GM18502 (cell line): Measurements from ENCODE around the gene OR51B5.
"Not testable (repeated sequence)": the region's sequence is repeated elsewhere in the genome, so short reads cannot be mapped to it uniquely, and the experiment has no call there.

ENCODE experiments used
- ATAC-seq: cut with Tn5 transposase; IDR thresholded peaks from one replicate; pipeline ENCODE4 v1.9.1; 2021; ENCODE audit warnings: mild to moderate bottlenecking; ENCODE audit not compliant: unreplicated experiment, poor library complexity

The OR51B5 gene, protein sequence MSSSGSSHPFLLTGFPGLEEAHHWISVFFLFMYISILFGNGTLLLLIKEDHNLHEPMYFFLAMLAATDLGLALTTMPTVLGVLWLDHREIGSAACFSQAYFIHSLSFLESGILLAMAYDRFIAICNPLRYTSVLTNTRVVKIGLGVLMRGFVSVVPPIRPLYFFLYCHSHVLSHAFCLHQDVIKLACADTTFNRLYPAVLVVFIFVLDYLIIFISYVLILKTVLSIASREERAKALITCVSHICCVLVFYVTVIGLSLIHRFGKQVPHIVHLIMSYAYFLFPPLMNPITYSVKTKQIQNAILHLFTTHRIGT

DNA sequence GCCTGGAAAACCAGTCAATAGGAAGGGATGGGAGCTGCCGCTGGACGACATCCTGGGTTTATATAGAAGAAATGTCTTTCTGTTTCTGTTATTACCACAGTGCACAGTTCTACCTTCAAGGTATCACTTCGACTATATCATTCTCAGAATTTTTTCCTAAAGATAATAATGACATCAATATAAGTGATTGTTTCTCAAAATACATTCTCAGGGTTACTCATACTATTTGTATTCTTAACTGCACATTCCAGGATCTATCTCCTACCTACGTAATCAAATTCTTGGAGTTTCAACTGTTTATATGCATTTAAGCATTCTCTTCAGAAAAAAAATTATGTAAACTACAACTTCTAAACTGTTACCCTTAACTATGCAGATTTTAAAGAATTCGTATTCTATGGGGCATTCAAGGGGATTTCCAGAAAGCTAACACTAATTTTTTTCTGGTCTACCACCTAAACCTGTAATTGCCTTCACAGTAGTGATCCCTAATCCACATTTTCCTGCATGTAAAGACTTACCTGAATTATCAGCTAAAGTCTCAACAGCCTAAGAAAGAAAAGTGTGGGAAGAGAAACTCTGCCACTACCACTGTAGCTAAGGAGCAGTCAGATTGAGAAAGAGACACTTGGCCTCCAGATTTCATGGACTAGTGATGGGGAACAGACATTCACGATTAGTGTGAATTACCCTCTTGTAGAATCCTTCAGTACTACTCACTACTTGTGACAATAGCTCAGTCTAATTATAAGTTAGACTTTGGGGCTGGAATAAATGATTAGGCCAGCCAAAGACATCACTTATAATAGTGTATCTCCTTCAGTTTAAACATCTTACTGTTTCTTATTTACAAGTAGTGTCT, at the start of gene OR51B5:
Gene OR51B5, minus strand, starts transcription at position 51 of the 862 bp plus-strand sequence. Its CDS starts 0 bp downstream, at position 51.
- no peak for ATAC-seq

DNA sequence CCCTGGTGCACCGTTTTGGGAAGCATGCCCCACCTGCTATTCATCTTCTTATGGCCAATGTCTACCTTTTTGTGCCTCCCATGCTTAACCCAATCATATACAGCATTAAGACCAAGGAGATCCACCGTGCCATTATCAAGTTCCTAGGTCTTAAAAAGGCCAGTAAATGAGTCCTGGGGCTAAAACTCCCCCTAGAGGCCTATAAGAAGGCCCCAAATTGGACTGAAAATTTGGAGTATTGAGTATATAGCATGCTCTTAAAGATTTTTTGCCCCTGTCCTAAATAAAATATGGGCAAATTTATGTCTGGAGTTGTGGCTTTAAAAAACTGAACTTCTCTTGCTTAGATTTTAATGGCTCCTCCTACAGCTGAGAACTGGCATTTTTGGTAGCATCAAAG, 46.9 kb upstream of the OR51B5 start:
- ATAC-seq: no peak

DNA sequence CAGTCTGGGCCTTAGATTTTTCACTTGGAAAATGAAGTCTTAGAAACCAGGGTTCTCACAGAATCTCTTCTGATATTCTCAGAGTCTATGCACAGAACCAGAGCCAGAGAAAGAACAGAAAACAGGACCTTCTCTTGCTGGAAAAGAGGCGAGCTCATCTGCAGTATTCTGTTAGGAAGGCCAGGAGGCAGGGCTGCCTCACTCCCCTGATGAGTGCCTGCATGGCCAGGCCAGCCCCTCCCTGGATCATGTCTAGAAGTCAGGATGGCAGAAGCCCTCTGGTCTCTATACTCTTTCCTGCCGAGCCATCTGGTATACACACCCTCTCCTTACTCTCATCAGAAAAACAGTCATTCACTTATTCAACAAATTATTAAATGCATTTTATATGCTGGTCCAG, 41.0 kb upstream of the OR51B5 start:
- no peak for ATAC-seq

DNA sequence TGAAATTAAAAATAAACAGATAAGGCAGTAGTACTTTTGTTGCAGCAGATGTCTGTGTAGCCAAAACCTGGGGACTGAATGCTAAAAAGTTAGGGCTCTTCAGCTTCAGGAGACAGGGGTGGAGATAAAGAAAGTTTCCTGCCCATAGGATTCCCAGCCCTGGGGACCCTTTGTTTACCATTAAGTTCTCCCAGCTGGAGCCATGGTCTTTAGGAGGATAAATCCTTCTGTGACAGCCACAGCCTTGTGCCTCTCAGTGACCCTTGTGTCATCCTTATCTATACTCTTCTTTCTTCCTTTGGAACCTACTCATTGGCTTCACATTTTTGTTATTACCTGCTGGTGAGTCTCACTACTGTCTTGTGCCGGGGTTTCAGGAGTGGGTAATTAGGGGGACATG, 40.3 kb upstream of the OR51B5 start, which contains the start of gene OR51M1:
Gene OR51M1, plus strand, starts transcription at position 237 of the 400 bp plus-strand sequence. CDS start 5,587 bp downstream, outside the sequence.
- ATAC-seq: no peak

DNA sequence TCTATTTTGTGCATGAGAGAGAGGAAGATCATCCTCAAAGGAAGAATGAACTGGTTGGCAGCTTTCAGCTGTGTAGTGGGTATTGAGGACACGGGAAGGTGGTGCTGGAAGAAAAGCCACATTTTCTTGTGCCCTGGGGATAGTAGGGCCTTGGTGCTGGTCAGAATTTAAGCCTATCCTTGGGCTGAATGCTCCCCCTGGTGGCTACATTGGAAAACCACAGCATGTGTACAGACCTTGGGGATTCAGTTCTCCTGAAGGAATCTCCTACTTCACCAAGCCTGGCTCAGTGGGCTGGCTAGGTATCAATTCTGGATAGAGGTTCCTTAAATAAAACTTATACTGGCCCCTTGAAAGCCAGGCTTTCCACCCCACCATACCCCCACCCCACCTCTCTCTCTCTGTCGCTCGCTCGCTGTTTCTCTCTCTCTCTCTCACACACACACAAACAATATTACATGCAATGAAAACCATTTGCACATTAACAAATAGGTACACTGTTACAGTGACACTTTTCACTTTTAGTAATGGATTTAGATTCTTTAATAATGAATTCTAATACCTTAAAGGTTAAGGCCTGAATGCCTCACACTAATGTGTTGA, 37.5 kb upstream of the OR51B5 start:
- peak; percentile 85 for ATAC-seq

DNA sequence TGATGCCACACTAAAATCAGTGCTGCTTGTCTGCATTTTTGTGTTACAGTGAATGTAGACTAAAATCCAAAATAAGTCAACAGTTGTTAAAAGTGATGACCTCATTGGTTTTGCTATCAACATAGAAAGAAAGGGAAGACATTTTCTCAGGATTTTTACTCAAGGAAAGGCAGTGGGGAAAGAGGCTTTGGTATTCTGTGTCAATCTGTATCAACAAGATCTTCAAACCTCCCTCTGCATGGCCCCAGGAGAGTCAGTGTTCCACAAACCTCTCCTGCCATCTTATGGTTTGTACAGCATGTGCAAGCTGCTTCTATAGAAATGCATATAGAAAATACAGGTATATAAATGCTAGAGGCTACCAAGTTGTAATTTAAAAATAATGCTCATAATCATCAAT, 26.5 kb upstream of the OR51B5 start:
- ATAC-seq: no peak

DNA sequence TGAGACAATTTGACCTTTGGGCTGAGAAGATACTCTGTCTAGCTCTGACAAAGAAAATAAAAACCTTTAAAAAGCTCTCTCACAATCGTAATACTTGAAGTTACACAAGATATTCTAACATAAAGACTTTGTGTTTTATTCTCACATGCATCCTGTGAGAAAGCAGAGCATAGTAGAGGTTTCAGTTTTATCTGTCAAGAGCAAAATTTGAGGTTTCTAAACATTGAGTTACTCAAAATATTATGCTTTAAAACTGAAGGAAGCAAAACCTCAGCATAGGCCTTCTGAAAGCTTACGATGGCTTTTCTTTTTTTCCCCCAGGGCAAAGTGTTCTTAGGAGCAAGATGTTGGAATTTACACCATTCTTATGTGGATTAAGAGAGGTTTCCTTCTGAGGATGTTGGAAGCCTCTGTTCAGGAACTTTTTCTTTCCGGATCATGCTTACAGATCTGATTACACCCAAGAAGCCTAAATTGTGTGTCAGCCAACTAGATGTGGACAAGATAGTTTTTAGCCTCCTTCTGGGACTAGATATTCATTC, 25.2 kb upstream of the OR51B5 start:
- peak; percentile 48 for ATAC-seq

DNA sequence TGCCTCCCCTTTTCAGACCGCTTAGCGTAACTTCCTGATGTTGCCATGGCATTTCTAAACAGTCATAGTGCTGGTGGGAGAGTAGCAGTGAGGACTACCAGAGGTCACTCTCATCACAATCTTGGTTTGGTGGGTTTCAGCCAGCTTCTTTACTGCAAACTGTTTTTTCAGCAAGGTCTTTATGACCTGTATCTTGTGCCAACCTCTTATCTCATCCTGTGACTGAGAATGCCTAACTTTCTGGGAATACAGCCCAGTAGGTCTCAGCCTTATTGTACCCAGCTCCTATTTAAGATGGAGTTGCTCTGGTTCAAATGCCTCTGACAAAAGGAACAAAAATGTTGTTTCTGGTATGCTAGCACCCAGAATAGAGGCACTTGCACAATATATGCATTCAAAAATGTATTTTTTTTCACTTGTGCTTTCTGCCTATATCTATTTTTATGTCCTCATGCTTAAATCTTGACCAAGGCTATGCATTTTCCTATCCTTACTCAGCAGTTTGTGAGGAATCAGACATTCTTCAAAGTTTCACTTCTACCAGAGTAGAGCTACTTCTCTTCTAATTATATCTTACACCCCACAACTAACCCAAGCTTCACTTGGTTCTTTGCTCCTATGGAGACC, 24.2 kb upstream of the OR51B5 start:
- no peak for ATAC-seq

DNA sequence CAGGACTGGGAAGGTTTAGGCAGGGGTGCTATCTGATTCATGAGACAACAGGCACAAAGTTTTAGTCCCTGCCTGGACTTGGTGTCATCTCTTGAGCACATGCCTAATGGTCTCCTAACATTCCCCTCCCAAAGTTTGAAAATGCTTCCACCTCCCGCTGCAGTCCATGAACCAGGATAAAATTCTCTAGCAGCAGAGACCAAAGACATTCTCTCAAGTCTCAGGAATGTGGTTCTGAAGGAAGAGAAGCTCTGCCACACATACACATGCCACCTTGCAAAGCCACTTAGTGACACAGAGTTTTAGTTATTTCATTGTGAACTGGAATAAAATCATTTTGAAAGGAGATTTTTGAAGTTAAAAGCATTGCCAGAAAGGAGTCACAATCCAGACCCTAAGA, 23.5 kb upstream of the OR51B5 start:
- ATAC-seq: no peak

DNA sequence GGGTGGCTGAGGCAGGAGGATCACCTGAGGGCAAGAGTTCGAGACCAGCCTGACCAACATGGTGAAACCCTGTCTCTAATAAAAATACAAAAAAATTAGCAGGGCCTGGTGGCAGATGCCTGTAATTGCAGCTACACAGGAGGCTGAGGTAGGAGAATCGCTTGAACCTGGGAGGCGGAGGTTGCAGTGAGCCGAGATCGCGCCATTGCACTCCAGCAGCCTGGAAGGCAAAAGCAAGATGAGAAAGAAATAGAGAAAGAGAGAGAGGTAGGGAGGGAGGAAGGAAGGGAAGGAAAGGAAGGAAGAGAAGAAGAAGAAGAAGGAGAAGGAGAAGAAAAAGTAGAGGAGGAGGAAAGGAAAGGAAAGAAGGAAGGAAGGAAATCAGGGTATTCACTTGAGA, 23.0 kb upstream of the OR51B5 start:
- ATAC-seq: not testable (repeated sequence)

DNA sequence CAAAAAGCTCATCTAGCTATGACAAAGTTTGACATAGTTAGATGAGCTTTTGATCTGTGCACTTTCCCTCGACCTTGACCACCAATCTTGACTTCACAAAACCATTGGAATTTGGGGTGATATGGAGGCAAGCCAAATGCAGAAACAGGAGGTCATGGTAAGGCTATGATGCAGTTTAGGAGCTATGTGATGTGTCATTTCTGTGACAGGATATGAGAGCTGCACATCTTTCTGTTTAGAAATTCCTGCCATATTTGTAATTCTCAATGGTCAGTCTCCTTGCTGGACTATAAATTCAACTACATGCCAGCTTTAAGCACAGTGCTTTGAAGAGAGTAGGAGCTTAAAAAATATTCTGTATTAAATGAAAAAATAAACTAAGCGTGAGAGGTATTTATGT, 20.9 kb upstream of the OR51B5 start:
- ATAC-seq: no peak

DNA sequence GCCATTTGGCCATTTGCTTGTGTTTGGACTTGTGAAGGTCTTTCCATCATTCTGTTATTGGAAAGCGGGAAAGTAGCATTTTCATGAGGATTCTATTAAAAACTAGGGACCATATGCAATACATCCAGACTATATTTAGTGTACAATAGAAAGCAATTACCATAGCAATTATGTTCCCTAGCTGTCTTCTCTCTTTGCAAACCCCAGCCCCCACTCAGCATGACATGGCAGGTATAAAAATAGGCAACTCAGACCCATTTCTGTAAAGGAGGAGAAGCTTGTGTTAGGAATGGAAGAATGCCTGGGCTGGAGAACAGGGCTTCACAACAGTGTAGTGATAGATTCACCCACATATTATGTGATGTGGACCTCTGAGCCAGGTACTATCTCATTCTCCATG, 20.4 kb upstream of the OR51B5 start:
- ATAC-seq: no peak

DNA sequence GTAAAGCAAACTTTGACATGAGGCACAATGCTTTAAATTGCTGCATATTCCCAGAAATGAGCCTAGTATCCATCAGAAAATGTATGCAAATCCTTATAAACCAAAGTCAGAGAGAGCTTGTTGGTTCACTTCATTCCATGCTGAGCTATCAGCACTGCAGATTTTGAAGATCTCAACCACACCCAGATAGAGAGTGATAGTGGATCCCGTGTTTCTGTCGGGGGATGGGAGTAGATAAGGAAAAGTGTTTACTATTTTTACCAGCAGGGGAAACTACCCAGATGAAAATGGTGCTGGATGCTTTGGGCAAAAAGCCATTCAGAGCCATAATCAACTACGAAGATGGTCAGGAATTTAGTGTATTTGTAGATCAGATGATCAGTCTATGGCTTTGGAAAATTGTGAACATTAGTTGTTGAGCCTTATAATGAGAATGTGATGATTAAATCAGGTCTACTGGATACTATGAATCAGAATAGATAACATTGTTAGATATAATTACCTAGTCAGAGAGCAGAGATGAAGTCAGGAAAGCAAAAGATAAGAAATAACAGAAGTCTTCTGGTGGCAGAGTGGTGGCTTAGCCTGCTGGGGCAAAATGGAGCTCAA, 18.8 kb upstream of the OR51B5 start:
- no peak for ATAC-seq

DNA sequence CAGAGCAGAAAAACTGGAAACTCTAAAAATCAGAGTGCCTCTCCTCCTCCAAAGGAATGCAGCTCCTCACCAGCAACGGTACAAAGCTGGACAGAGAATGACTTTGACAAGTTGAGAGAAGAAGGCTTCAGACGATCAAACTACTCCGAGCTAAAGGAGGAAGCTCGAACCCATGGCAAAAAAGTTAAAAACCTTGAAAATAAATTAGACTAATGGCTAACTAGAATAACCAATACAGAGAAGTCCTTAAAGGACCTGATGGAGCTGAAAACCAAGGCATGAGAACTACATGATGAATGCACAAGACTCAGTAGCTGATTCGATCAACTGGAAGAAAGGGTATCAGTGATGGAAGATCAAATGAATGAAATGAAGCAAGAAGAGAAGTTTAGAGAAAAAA, 12.7 kb upstream of the OR51B5 start:
- ATAC-seq: not testable (repeated sequence)

DNA sequence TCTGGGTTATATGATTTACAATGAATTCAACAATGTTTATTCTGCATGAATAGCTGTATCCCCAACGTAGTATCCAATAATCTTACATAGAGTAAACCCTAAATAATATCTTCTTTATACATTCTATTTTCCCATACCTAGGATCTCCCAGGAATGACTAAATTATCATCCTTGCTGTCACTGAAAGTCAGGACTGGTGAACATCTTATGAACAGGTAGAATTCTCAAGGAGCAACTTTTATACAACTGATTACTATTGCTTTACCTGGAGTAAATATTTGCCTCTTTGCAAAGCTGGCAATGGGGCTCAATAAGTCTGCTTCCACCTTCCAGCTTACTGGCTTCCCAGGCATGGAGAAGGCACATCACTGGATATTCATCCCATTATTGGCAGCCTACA, 7.9 kb upstream of the OR51B5 start, which contains the start of gene OR51B6:
Gene OR51B6, plus strand, starts transcription at position 301 of the 400 bp plus-strand sequence. Its CDS starts 0 bp downstream, at position 301.
- ATAC-seq: no peak

DNA sequence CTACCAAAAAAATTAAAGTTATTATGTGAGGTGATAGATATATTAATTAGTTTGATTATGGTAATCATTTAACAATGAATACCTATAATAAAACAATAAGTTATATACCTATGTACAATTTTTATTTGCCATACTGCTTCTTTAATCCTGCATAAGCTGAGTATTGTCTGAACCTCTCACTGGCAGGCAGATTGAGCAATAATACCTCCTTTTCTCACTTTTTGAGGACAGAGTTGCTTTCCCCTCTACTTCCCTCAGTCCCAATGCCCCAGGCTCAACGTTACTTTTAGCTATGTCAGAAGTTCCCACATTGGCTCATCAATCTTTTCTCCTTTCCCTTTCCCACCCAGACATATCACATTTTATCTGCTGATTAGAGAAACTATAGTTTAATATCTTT, 6.2 kb upstream of the OR51B5 start:
- no peak for ATAC-seq

DNA sequence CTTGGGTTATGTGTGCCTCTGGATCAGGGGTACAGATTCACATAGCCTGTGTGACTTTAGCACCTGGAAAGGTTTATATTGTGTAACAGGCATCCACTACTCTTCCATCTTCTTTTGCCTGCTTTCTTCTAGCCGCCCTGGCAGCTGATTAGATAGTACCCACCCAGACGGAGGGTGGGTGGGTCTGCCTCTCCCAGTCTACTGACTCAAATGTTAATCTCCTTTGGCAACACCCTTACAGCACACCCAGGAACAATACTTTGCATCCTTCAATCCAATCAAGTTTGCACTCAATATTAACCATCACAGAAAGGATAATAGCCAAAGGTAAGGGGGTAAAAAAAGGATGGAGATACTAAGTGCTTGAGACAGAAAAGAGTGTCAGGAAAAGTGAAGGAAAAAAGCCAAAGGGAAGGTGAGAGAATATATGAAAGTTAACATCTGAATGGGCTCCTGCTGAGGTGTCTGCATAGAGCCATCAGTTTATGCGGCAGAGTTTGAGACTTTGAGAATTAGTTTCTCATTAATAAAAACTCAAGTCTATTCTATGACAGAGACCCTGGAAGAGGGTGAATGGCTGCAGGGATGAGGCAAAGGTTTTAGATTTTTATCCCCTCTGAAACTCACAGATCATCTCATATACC, 5.3 kb upstream of the OR51B5 start:
- ATAC-seq: no peak

DNA sequence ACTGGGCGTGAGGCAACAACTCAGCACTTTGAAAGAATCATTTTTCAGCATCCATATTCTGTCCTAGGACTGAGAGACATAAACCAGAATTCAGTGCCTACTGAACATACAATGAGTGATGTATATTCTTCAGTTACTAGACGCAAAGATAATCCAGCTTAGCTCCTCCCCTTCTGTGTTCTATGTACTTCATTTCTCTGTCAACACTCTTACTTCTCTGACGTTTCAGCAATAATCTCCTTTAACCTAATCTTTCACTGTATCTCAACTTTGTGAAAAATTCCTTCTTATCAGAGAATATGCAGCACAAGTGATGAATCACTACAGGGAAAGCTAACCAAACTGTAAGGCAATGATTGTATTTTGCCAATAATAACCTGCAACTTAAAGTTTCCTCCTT, 2.5 kb upstream of the OR51B5 start:
- ATAC-seq: no peak

DNA sequence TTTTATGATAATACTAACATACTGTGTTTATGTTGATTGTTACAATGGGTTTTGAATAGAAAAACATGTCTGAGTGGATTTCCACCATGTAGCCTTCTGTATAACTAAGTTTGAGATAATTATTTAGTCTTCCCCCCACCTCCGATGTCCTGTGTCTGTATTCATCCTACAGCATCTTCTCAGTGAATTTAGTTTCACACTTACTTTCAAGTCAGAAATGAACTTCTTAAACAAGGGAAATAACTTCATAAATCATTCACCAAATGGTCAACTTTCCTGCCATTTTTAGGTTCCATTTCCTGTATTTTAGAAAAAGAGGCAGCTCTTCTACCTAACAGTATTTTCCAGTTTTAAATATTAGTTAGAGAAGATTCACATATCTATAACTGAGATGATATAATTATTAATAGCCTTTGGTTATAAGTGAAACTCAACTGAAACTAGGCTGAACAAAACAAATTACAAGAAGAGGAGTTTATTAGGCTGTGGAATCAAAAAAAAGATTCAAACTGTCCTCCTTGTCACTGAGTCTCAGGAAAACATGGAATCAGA, 3.5 kb downstream of the OR51B5 start:
- peak; percentile 59 for ATAC-seq
